ENCODE data around the gene RER1. TPM values are rescaled to one million over a fixed set of nuclear protein-coding genes. Genes with fewer than 3 reads are reported as not detected.
A peak's percentile ranks its signal among the peaks of the same experiment; 100 is the strongest.

Gene RER1
- total RNA-seq, 1 donor from 2014 or later = 105 TPM

- POLR2A ChIA-PET = no interaction called here
- no peak for TF ChIP-seq CTCF (IDR thresholded peaks at IDR 0.05)
- H3K4me3 Mint-ChIP-seq = no peak overlapping the region
- no peak for ATAC-seq (ENCODE audit: low read depth)
- peaks cover 65% of the 10 kb centered on the region for H3K36me3 Mint-ChIP-seq (ENCODE audit: low read depth)
- H3K27ac Mint-ChIP-seq = peak overlapping the region; percentile 31
- no peaks in the 10 kb centered on the region for H3K9me3 Mint-ChIP-seq
- no peak for DNase-seq
- CTCF ChIA-PET = no interaction called here
- intact Hi-C loops (cut with micrococcal nuclease) = no loop called here
- H3K4me1 Mint-ChIP-seq = peaks cover 39% of the 10 kb centered on the region
- no peaks in the 10 kb centered on the region for H3K27me3 Mint-ChIP-seq
These were observed 3.6 kb downstream of the RER1 start for GRCh38 chr1:2395245-2395644.

GRCh38 chr1:2396059-2396458, 4.4 kb downstream of the RER1 start:
- no peaks in the 10 kb centered on the region for H3K9me3 Mint-ChIP-seq
- ChIA-PET CTCF (interaction anchor here (2.5 kb wide), 1 partner anchor 201 kb away, joined by 7 read pairs; the partner anchor contains the start of gene FAAP20), POLR2A (interaction anchor here (0.5 kb wide), 1 partner anchor 201 kb away, joined by 3 read pairs; no protein-coding TSS in a partner anchor)
- H3K36me3 Mint-ChIP-seq (ENCODE audit: low read depth) = peaks cover 71% of the 10 kb centered on the region
- no peak overlapping the region for H3K4me3 Mint-ChIP-seq
- peaks cover 33% of the 10 kb centered on the region for H3K4me1 Mint-ChIP-seq
- DNase-seq (no peak), ATAC-seq (ENCODE audit: low read depth) (no peak)
- intact Hi-C loops (cut with micrococcal nuclease) = no loop called here
- no peak overlapping the region for H3K27ac Mint-ChIP-seq
- TF ChIP-seq CTCF (IDR thresholded peaks at IDR 0.05) = no peak
- H3K27me3 Mint-ChIP-seq = no peaks in the 10 kb centered on the region

- DNase-seq = no peak
- H3K4me1 Mint-ChIP-seq = peaks cover 33% of the 10 kb centered on the region
- no peaks in the 10 kb centered on the region for H3K9me3 Mint-ChIP-seq
- ChIA-PET CTCF (interaction anchor here (2.5 kb wide), 1 partner anchor 201 kb away, joined by 7 read pairs; the partner anchor contains the start of gene FAAP20), POLR2A (interaction anchor here (0.5 kb wide), 1 partner anchor 201 kb away, joined by 3 read pairs; no protein-coding TSS in a partner anchor)
- peaks cover 73% of the 10 kb centered on the region for H3K36me3 Mint-ChIP-seq (ENCODE audit: low read depth)
- H3K27me3 Mint-ChIP-seq = no peaks in the 10 kb centered on the region
- intact Hi-C loops (cut with micrococcal nuclease) = no loop called here
- ATAC-seq (ENCODE audit: low read depth) = peak; percentile 45
- peak overlapping the region; percentile 76 for H3K27ac Mint-ChIP-seq
- TF ChIP-seq CTCF (IDR thresholded peaks at IDR 0.05) = no peak
- H3K4me3 Mint-ChIP-seq = no peak overlapping the region
These were observed 4.8 kb downstream of the RER1 start for GRCh38 chr1:2396476-2396875.

- ATAC-seq (ENCODE audit: low read depth) (no peak), DNase-seq (no peak)
- no peaks in the 10 kb centered on the region for H3K27me3 Mint-ChIP-seq
- no peak for TF ChIP-seq CTCF (IDR thresholded peaks at IDR 0.05)
- H3K9me3 Mint-ChIP-seq = no peaks in the 10 kb centered on the region
- peak overlapping the region; percentile 76 for H3K27ac Mint-ChIP-seq
- peaks cover 33% of the 10 kb centered on the region for H3K4me1 Mint-ChIP-seq
- intact Hi-C loops (cut with micrococcal nuclease) = no loop called here
- ChIA-PET CTCF (interaction anchor here (2.5 kb wide), 1 partner anchor 202 kb away, joined by 7 read pairs; the partner anchor contains the start of gene FAAP20), POLR2A (no interaction called here)
- no peak overlapping the region for H3K4me3 Mint-ChIP-seq
- H3K36me3 Mint-ChIP-seq (ENCODE audit: low read depth) = peaks cover 80% of the 10 kb centered on the region
These were observed 5.5 kb downstream of the RER1 start for GRCh38 chr1:2397007-2397679.

- no peak for TF ChIP-seq CTCF (IDR thresholded peaks at IDR 0.05)
- peaks cover 79% of the 10 kb centered on the region for H3K36me3 Mint-ChIP-seq (ENCODE audit: low read depth)
- ATAC-seq (ENCODE audit: low read depth) (no peak), DNase-seq (no peak)
- H3K9me3 Mint-ChIP-seq = no peaks in the 10 kb centered on the region
- POLR2A ChIA-PET = no interaction called here
- peaks cover 16% of the 10 kb centered on the region for H3K4me1 Mint-ChIP-seq
- no peak overlapping the region for H3K27ac Mint-ChIP-seq
- no peak overlapping the region for H3K4me3 Mint-ChIP-seq
- CTCF ChIA-PET = no interaction called here
- H3K27me3 Mint-ChIP-seq = no peaks in the 10 kb centered on the region
- intact Hi-C loops (cut with micrococcal nuclease) = no loop called here
These were observed 7.2 kb downstream of the RER1 start for GRCh38 chr1:2398871-2399270.
